ENCODE data around the gene ARHGAP42.

GRCh38 chr11:100964435-100964834, 277.3 kb downstream of the ARHGAP42 start:
- TF ChIP-seq, protein P1, sequence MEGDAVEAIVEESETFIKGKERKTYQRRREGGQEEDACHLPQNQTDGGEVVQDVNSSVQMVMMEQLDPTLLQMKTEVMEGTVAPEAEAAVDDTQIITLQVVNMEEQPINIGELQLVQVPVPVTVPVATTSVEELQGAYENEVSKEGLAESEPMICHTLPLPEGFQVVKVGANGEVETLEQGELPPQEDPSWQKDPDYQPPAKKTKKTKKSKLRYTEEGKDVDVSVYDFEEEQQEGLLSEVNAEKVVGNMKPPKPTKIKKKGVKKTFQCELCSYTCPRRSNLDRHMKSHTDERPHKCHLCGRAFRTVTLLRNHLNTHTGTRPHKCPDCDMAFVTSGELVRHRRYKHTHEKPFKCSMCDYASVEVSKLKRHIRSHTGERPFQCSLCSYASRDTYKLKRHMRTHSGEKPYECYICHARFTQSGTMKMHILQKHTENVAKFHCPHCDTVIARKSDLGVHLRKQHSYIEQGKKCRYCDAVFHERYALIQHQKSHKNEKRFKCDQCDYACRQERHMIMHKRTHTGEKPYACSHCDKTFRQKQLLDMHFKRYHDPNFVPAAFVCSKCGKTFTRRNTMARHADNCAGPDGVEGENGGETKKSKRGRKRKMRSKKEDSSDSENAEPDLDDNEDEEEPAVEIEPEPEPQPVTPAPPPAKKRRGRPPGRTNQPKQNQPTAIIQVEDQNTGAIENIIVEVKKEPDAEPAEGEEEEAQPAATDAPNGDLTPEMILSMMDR (IDR thresholded peaks at IDR 0.05): no peak
- no peak for TF ChIP-seq POLR2A (IDR thresholded peaks at IDR 0.05; ENCODE audit: low read depth)
- no peak for TF ChIP-seq POLR2AphosphoS5 (IDR thresholded peaks at IDR 0.05)
- no peak for TF ChIP-seq EP300 (IDR thresholded peaks at IDR 0.05)
